ENCODE results near the gene SPEF2.

GRCh38 chr5:35634326-35634725 lies 16.7 kb downstream of the SPEF2 start:
- TF ChIP-seq ZNF747 (CRISPR knock-in tag; IDR thresholded peaks at IDR 0.05; ENCODE audit: borderline replicate concordance) (no peak), MTA3 (CRISPR knock-in tag; IDR thresholded peaks at IDR 0.05) (no peak), ZBTB8A (CRISPR knock-in tag; IDR thresholded peaks at IDR 0.05; ENCODE audit: borderline replicate concordance, low read depth) (no peak)
